GM23338 (cell line): ENCODE results near the gene PARP1.

Experiments used
- CREB1 ChIP-seq: fragments of 250-450 bp; sonication (Bioruptor Pico); IDR thresholded peaks from 2 replicates; pipeline ENCODE4 v1.5.0; 2020; ENCODE audit warnings: low read depth, mild to moderate bottlenecking, moderate library complexity
- ETS1 ChIP-seq: IDR thresholded peaks from 2 replicates; pipeline ENCODE4 v1.6.1; 2016; ENCODE audit warnings: antibody characterized with exemption
- EZH2 ChIP-seq: fragments of 200-600 bp; sonication (generic); IDR thresholded peaks from one replicate; pipeline ENCODE4 v1.8.0; 2017; ENCODE audit warnings: antibody characterized with exemption, mild to moderate bottlenecking, low read depth; ENCODE audit not compliant: unreplicated experiment
- EZH2phosphoT487 ChIP-seq: fragments of 200-600 bp; sonication (generic); IDR thresholded peaks from one replicate; pipeline ENCODE4 v1.8.1; 2018; ENCODE audit warnings: antibody characterized with exemption; ENCODE audit not compliant: unreplicated experiment
- JUNB ChIP-seq: IDR thresholded peaks from one replicate; pipeline ENCODE4 v1.6.1; 2016; ENCODE audit warnings: antibody characterized with exemption; ENCODE audit not compliant: unreplicated experiment
- NANOG ChIP-seq: IDR thresholded peaks from 2 replicates; pipeline ENCODE4 v1.6.1; 2016; ENCODE audit warnings: antibody characterized with exemption, borderline replicate concordance
- POLR2AphosphoS5 ChIP-seq: IDR thresholded peaks from 2 replicates; pipeline ENCODE4 v1.6.1; 2016; ENCODE audit warnings: antibody characterized with exemption, low read depth
- STAT1 ChIP-seq: IDR thresholded peaks from one replicate; pipeline ENCODE4 v1.6.1; 2016; ENCODE audit warnings: antibody characterized with exemption; ENCODE audit not compliant: unreplicated experiment
- ZNF114 ChIP-seq: fragments of 250-450 bp; sonication (Bioruptor Pico); IDR thresholded peaks from 2 replicates; pipeline ENCODE4 v1.5.0; 2020; ENCODE audit warnings: mild to moderate bottlenecking, moderate library complexity
- ZNF331 ChIP-seq: fragments of 250-450 bp; sonication (Bioruptor Pico); IDR thresholded peaks from 2 replicates; pipeline ENCODE4 v1.5.0; 2020; ENCODE audit warnings: low read depth, mild to moderate bottlenecking, moderate library complexity
- ZNF462 ChIP-seq: fragments of 250-450 bp; sonication (Bioruptor Pico); IDR thresholded peaks from 2 replicates; pipeline ENCODE4 v1.5.0; 2020; ENCODE audit warnings: mild to moderate bottlenecking, moderate library complexity
- TF ChIP-seq, protein P1 (sequence below), 2 experiments: fragments of 200-600 bp in 1 of 2; sonication (generic) in 1 of 2; conservative IDR thresholded peaks; 2 replicates each; pipeline versions ENCODE4 v1.5.1 to v1.6.1; 2016 to 2017; ENCODE audit warnings: antibody characterized with exemption in 2 of 2, low read depth in 2 of 2, mild to moderate bottlenecking in 2 of 2, moderate library complexity in 1 of 2
- TF ChIP-seq, protein P2 (sequence below): IDR thresholded peaks from one replicate; pipeline ENCODE4 v1.6.1; 2018; ENCODE audit warnings: antibody characterized with exemption; ENCODE audit not compliant: unreplicated experiment

- TF ChIP-seq ETS1 (no peak), EZH2 (no peak), POLR2AphosphoS5 (no peak), ZNF114 (no peak), CREB1 (CRISPR knock-in tag) (no peak), NANOG (no peak), JUNB (no peak), EZH2phosphoT487 (no peak), STAT1 (no peak), ZNF462 (CRISPR knock-in tag) (no peak), ZNF331 (CRISPR knock-in tag) (no peak)
- TF ChIP-seq, protein P1, sequence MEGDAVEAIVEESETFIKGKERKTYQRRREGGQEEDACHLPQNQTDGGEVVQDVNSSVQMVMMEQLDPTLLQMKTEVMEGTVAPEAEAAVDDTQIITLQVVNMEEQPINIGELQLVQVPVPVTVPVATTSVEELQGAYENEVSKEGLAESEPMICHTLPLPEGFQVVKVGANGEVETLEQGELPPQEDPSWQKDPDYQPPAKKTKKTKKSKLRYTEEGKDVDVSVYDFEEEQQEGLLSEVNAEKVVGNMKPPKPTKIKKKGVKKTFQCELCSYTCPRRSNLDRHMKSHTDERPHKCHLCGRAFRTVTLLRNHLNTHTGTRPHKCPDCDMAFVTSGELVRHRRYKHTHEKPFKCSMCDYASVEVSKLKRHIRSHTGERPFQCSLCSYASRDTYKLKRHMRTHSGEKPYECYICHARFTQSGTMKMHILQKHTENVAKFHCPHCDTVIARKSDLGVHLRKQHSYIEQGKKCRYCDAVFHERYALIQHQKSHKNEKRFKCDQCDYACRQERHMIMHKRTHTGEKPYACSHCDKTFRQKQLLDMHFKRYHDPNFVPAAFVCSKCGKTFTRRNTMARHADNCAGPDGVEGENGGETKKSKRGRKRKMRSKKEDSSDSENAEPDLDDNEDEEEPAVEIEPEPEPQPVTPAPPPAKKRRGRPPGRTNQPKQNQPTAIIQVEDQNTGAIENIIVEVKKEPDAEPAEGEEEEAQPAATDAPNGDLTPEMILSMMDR (conservative IDR thresholded peaks at IDR 0.05; ENCODE audit: low read depth in 2 of 2) = no peak
- TF ChIP-seq, protein P2, sequence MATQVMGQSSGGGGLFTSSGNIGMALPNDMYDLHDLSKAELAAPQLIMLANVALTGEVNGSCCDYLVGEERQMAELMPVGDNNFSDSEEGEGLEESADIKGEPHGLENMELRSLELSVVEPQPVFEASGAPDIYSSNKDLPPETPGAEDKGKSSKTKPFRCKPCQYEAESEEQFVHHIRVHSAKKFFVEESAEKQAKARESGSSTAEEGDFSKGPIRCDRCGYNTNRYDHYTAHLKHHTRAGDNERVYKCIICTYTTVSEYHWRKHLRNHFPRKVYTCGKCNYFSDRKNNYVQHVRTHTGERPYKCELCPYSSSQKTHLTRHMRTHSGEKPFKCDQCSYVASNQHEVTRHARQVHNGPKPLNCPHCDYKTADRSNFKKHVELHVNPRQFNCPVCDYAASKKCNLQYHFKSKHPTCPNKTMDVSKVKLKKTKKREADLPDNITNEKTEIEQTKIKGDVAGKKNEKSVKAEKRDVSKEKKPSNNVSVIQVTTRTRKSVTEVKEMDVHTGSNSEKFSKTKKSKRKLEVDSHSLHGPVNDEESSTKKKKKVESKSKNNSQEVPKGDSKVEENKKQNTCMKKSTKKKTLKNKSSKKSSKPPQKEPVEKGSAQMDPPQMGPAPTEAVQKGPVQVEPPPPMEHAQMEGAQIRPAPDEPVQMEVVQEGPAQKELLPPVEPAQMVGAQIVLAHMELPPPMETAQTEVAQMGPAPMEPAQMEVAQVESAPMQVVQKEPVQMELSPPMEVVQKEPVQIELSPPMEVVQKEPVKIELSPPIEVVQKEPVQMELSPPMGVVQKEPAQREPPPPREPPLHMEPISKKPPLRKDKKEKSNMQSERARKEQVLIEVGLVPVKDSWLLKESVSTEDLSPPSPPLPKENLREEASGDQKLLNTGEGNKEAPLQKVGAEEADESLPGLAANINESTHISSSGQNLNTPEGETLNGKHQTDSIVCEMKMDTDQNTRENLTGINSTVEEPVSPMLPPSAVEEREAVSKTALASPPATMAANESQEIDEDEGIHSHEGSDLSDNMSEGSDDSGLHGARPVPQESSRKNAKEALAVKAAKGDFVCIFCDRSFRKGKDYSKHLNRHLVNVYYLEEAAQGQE = no peak
Measured at GRCh38 chr1:226401355-226402303, 6.3 kb downstream of the PARP1 start.
